ENCODE results near the gene IFNA10.
"Not testable (repeated sequence)": the region's sequence is repeated elsewhere in the genome, so short reads cannot be mapped to it uniquely, and the experiment has no call there.

Gene IFNA10

DNA sequence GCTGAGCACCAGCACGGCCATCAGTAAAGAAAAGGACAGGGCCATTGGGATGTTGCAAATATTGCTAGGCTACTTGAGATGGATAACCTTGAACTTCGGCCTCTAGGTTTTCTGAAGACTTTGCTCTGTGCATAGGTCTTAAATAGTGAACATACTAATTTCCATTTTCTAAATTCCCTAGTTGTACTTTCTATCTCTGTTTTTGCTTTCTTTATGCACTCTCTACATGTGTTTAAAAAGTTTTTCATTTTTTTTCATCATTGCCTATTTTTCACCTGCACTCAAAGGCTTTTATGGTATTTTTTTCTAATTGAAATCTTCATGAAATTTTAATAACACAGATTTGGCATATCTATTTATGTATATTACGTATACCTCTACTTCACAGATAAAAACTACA lies 19.5 kb downstream of the IFNA10 start, which contains the start of gene IFNA4:
TSS of gene IFNA4 (minus strand) at position 101 of the 400 bp plus-strand sequence. CDS start at position 45, 56 bp downstream.
- not testable (repeated sequence) for DNase-seq

DNA sequence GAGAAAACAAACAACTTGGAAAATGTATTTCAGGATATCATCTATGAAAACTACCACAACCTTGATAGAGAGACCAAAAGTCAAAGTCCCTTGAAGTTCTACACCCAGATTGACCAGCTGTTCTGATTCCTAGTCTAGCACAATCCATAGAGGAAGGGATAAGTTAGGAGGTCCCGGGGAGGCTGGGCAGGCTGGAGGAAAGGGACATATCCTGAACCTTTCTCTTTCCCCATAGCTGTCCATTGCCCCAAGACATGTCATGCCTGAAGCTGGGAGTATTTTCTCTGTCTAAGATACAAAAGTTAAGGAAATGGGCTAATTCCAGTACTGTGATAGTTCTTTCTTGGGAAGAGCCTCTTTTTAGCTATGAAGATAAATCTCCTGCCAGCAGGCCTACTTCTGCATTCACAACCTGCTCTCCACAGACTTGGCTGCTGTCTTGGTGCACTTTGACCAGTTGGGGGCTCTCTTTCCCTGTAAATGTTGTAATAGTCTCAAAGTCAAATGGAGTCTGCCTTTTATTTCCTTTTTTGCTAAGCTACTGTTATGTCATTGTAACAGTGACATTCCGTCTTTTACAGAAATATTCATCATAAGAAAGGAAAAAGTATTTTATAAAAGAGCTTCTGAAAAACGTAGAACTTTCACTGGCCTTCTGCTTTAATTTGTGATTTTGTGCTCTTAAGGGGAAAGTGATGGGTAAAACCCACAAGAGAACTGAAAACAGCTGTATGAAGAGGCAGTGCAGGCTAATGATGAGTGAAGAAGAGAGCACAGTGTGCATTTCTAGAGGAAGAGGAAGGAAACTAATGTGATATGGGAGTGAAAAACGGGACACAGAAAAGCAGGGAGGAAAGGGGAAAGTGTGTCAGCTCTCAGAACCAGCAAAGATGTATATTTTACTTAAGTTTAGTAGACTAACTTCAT lies 23.9 kb downstream of the IFNA10 start:
- peak; percentile 58 for DNase-seq

- DNase-seq, result no peak
Measured at GRCh38 chr9:21174671-21175070, 32.3 kb downstream of the IFNA10 start.

- DNase-seq, result no peak
Measured at GRCh38 chr9:21172156-21172555, 34.8 kb downstream of the IFNA10 start.

DNA sequence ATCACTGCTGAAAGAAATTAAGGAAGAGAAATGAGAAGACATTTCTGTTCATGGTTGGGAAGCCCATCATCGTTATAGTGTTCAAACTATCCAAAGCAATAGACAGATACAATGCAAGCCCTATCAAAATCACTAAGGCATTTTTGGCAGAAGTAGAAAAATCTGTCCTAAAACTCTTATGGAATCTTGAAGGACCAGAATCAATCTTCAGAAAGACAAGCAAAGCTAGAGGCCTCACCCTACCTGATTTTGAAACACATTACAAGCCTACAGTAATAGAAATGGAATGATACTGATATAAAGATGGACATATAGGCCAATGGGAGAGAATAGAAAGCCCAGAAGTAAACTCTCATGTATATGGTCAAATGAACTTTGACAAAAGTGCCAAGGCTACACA lies 35.6 kb downstream of the IFNA10 start:
- no peak for DNase-seq

DNA sequence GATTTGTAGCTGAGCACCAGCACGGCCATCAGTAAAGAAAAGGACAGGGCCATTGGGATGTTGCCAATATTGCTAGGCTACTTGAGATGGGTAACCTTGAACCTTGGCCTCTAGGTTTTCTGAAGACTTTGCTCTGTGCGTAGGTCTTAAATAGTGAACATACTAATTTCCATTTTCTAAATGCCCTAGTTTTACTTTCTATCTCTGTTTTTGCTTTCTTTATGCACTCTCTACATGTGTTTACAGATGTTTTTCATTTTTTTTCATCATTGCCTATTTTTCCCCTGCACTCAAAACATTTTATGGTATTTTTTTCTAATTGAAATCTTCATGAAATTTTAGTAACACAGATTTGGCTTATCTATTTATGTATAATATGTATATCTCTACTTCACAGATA lies 40.4 kb downstream of the IFNA10 start, which contains the start of gene IFNA21:
TSS of gene IFNA21 (minus strand) at position 101 of the 400 bp plus-strand sequence. CDS start at position 53, 48 bp downstream.
- not testable (repeated sequence) for DNase-seq

GRCh38 chr9:21165516-21165915 lies 41.4 kb downstream of the IFNA10 start:
- no peak for DNase-seq

DNA sequence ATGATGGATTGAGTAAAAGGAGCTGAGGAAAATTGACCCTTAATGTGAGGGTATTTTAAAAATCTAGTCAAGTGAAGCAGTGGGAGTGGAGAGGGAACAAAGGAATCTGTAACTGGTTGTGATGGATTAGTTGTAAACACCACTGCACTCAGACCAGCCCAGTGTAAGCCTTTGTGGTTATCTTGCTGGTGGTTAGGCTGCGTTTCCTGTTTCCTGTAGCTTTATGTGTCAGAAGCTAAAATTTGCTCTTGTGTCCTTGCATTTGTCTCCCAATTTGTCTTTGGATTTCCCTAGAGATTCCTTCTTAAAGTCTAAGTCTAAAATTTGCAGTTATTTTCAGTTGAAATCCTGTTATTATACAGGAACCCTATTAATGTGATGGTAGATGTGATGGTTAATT lies 46.8 kb downstream of the IFNA10 start:
- DNase-seq, result peak; percentile 60
